ENCODE results near the gene MOAP1. TPM values are rescaled to one million over a fixed set of nuclear protein-coding genes. Genes with fewer than 3 reads are reported as not detected.
"Not testable (repeated sequence)": the region's sequence is repeated elsewhere in the genome, so short reads cannot be mapped to it uniquely, and the experiment has no call there.

MOAP1 gene
- total RNA-seq, 3 donors from 2014 or later: 16.9 to 42.6 (median 17.1) TPM

DNA sequence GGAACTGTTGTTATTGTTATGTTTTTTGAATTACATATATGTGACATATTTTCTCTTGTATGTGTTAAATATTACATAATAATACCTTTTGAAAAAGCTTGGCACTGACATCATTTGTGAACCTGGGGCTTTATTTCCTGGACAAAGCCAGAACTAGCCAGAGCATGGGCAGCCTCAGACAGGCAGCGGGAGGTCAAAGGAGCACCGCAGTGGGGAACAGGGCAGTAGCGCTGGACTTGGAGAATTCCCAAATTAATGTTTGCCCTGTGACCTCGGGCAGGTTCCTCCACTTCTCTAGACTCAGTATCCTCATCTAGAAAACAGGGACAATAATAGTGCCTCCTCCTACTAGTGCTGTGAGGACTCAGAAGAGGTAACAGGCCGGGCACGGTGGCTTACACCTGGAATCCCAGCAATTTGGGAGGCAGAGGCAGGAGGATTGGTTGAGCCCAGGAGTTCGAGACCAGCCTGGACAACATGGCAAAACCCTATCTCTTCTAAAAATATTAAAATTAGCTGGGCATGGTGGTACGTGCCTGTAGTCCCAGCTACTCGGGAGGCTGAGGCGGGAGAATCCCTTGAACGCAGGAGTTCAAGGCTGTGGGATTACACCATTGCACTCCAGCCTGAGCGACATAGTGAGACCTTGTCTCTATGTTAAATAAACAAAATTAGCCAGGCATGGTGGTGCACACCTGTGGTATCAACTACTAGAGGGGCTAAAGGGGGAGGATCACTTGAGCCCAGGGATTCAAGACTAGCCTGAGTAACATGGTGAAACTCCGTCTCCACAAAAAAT lies 41.6 kb downstream of the MOAP1 start:
- Histone ChIP-seq H3K4me1 (ENCODE audit: low read depth) (peaks cover 4% of the 10 kb centered on the region), H3K9me3 (no peaks in the 10 kb centered on the region), H3K4me3 (no peak overlapping the region), H3K36me3 (ENCODE audit: low read depth) (no peaks in the 10 kb centered on the region)
- peak in 1 of 3 donors; percentile 2 for DNase-seq
- ATAC-seq: no peak
- TF ChIP-seq, protein P1, sequence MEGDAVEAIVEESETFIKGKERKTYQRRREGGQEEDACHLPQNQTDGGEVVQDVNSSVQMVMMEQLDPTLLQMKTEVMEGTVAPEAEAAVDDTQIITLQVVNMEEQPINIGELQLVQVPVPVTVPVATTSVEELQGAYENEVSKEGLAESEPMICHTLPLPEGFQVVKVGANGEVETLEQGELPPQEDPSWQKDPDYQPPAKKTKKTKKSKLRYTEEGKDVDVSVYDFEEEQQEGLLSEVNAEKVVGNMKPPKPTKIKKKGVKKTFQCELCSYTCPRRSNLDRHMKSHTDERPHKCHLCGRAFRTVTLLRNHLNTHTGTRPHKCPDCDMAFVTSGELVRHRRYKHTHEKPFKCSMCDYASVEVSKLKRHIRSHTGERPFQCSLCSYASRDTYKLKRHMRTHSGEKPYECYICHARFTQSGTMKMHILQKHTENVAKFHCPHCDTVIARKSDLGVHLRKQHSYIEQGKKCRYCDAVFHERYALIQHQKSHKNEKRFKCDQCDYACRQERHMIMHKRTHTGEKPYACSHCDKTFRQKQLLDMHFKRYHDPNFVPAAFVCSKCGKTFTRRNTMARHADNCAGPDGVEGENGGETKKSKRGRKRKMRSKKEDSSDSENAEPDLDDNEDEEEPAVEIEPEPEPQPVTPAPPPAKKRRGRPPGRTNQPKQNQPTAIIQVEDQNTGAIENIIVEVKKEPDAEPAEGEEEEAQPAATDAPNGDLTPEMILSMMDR (IDR thresholded peaks at IDR 0.05): no peak
- intact Hi-C loops (cut with DNase I, micrococcal nuclease): loop anchor here in 1 of 2 donors (10.0 kb wide), 1 partner anchor 188 kb away; no protein-coding TSS in a partner anchor

- no peaks in the 10 kb centered on the region for H3K9me3 ChIP-seq
- ATAC-seq (peak; percentile 95), DNase-seq (peak; percentile 86 to 92 (median 91))
- intact Hi-C loops (cut with DNase I, micrococcal nuclease): loop anchor here (2.0 to 5.0 kb wide), 2 partner anchors 25 to 186 kb away; no protein-coding TSS in a partner anchor
- H3K4me3 ChIP-seq: no peak overlapping the region
- H3K36me3 ChIP-seq (ENCODE audit: low read depth): no peaks in the 10 kb centered on the region
- H3K4me1 ChIP-seq (ENCODE audit: low read depth): peaks cover 13% of the 10 kb centered on the region
- TF ChIP-seq, protein P1 (IDR thresholded peaks at IDR 0.05): no peak
Observed at GRCh38 chr14:93137864-93138263, 46.8 kb downstream of the MOAP1 start.

GRCh38 chr14:93136508-93136907 lies 48.2 kb downstream of the MOAP1 start:
- H3K4me3 ChIP-seq; H3K9me3 ChIP-seq; H3K36me3 ChIP-seq (ENCODE audit: low read depth); ATAC-seq: not testable (repeated sequence)
- H3K4me1 ChIP-seq (ENCODE audit: low read depth): peaks cover 13% of the 10 kb centered on the region
- intact Hi-C loops (cut with DNase I, micrococcal nuclease): loop anchor here in 1 of 2 donors (5.0 kb wide), 1 partner anchor 184 kb away; no protein-coding TSS in a partner anchor
- DNase-seq: peak in 1 of 3 donors; percentile 34

DNA sequence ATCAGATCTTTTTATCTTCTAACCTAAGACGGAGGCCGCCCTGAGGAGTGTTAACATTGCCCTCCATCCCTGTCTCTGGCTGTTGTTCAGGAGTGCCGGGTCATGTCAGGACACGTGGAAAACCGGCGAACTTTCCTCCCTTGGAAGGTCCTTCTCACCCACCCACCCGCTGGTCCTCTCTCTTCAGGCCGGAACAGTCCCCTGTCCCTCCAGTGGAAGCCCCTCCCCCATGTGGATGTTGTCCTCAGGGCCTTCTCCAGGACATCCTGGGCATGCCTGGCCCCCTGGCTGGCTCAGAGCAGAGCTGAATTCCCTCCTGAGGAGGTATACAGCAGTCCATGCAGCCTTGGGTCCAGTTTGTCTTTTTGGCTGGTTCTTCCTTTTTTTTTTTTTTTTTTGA lies 48.7 kb downstream of the MOAP1 start:
- Histone ChIP-seq H3K4me1 (ENCODE audit: low read depth) (peaks cover 13% of the 10 kb centered on the region), H3K36me3 (ENCODE audit: low read depth) (no peaks in the 10 kb centered on the region), H3K4me3 (no peak overlapping the region), H3K9me3 (no peaks in the 10 kb centered on the region)
- ATAC-seq (no peak), DNase-seq (peak in 1 of 3 donors; percentile 31)
- intact Hi-C loops (cut with DNase I, micrococcal nuclease): loop anchor here in 1 of 2 donors (5.0 kb wide), 1 partner anchor 184 kb away; no protein-coding TSS in a partner anchor
- TF ChIP-seq, protein P1 (IDR thresholded peaks at IDR 0.05): no peak

GRCh38 chr14:93135399-93135798 lies 49.3 kb downstream of the MOAP1 start:
- intact Hi-C loops (cut with DNase I, micrococcal nuclease): loop anchor here in 1 of 2 donors (5.0 kb wide), 1 partner anchor 183 kb away; no protein-coding TSS in a partner anchor
- DNase-seq (peak in 1 of 3 donors; percentile 44), ATAC-seq (peak; percentile 37)
- Histone ChIP-seq H3K4me1 (ENCODE audit: low read depth) (peaks cover 13% of the 10 kb centered on the region), H3K36me3 (ENCODE audit: low read depth) (no peaks in the 10 kb centered on the region), H3K9me3 (no peaks in the 10 kb centered on the region), H3K4me3 (no peak overlapping the region)
- TF ChIP-seq, protein P1 (IDR thresholded peaks at IDR 0.05): no peak

DNA sequence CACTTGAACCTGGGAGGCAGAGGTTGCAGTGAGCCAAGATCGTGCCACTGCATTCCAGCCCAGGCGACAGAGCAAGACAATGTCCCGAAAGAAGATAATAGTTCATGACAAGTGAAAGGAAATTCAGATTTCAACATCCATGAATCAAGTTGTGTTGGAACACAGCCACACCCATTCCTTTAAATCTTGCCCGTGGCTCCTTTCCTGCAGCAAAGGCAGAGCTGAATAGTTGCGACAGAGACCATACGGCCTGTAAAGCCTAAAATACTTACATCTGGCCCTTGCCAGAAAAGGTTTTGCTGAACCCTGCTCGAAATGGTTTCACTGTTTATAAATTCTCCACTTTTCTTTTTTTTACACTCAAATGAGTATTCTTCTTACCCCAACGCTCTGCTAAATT lies 51.2 kb downstream of the MOAP1 start:
- intact Hi-C loops (cut with DNase I, micrococcal nuclease): no loop called here
- H3K4me1 ChIP-seq (ENCODE audit: low read depth): peaks cover 13% of the 10 kb centered on the region
- H3K36me3 ChIP-seq (ENCODE audit: low read depth): no peaks in the 10 kb centered on the region
- no peak overlapping the region for H3K4me3 ChIP-seq
- TF ChIP-seq, protein P1 (IDR thresholded peaks at IDR 0.05): no peak
- ATAC-seq: no peak
- DNase-seq: no peak
- no peaks in the 10 kb centered on the region for H3K9me3 ChIP-seq

All from mucosa of descending colon (tissue), 3 donors.